ENCODE measurements around the gene ANTXRL.
"Not testable (repeated sequence)": the region's sequence is repeated elsewhere in the genome, so short reads cannot be mapped to it uniquely, and the experiment has no call there.

Gene ANTXRL

GRCh38 chr10:46270963-46271530, 15.8 kb upstream of the ANTXRL start:
- not testable (repeated sequence) for H3K27me3 ChIP-seq (ENCODE audit: control insufficient read depth in 1 of 2, insufficient read depth in 2 of 2, low read length in 2 of 2); H3K4me3 ChIP-seq (ENCODE audit: low read depth in 1 of 2, low read length in 2 of 2); H3K9ac ChIP-seq (ENCODE audit: low read length); H3K36me3 ChIP-seq (ENCODE audit: insufficient read depth, low read length); H3K27ac ChIP-seq (ENCODE audit: low read depth, low read length); H3K9me3 ChIP-seq (ENCODE audit: low read length); H3K4me1 ChIP-seq (ENCODE audit: insufficient read depth, low read length)

GRCh38 chr10:46271795-46272499, 14.8 kb upstream of the ANTXRL start:
- not testable (repeated sequence) for H3K27me3 ChIP-seq (ENCODE audit: control insufficient read depth in 1 of 2, insufficient read depth in 2 of 2, low read length in 2 of 2); H3K36me3 ChIP-seq (ENCODE audit: insufficient read depth, low read length); H3K9ac ChIP-seq (ENCODE audit: low read length); H3K4me1 ChIP-seq (ENCODE audit: insufficient read depth, low read length); H3K4me3 ChIP-seq (ENCODE audit: low read depth in 1 of 2, low read length in 2 of 2); H3K27ac ChIP-seq (ENCODE audit: low read depth, low read length); H3K9me3 ChIP-seq (ENCODE audit: low read length)

GRCh38 chr10:46272863-46273415, 13.9 kb upstream of the ANTXRL start:
- Histone ChIP-seq H3K36me3 (ENCODE audit: insufficient read depth, low read length) (no peaks in the 10 kb centered on the region), H3K4me3 (ENCODE audit: low read depth in 1 of 2, low read length in 2 of 2) (no peak overlapping the region), H3K9ac (ENCODE audit: low read length) (no peak overlapping the region), H3K27me3 (ENCODE audit: control insufficient read depth in 1 of 2, insufficient read depth in 2 of 2, low read length in 2 of 2) (no peaks in the 10 kb centered on the region), H3K27ac (ENCODE audit: low read depth, low read length) (no peak overlapping the region), H3K4me1 (ENCODE audit: insufficient read depth, low read length) (no peaks in the 10 kb centered on the region), H3K9me3 (ENCODE audit: low read length) (no peaks in the 10 kb centered on the region)

GRCh38 chr10:46273506-46274477, 13.0 kb upstream of the ANTXRL start:
- no peaks in the 10 kb centered on the region for H3K9me3 ChIP-seq (ENCODE audit: low read length)
- no peaks in the 10 kb centered on the region for H3K4me1 ChIP-seq (ENCODE audit: insufficient read depth, low read length)
- H3K36me3 ChIP-seq (ENCODE audit: insufficient read depth, low read length) = no peaks in the 10 kb centered on the region
- H3K27ac ChIP-seq (ENCODE audit: low read depth, low read length) = no peak overlapping the region
- H3K4me3 ChIP-seq (ENCODE audit: low read depth in 1 of 2, low read length in 2 of 2) = no peak overlapping the region
- H3K9ac ChIP-seq (ENCODE audit: low read length) = no peak overlapping the region
- no peaks in the 10 kb centered on the region for H3K27me3 ChIP-seq (ENCODE audit: control insufficient read depth in 1 of 2, insufficient read depth in 2 of 2, low read length in 2 of 2)

GRCh38 chr10:46277840-46278239, 9.0 kb upstream of the ANTXRL start:
- Histone ChIP-seq H3K9ac (ENCODE audit: low read length) (no peak overlapping the region), H3K27ac (ENCODE audit: low read depth, low read length) (no peak overlapping the region), H3K4me3 (ENCODE audit: low read depth in 1 of 2, low read length in 2 of 2) (no peak overlapping the region), H3K27me3 (ENCODE audit: control insufficient read depth in 1 of 2, insufficient read depth in 2 of 2, low read length in 2 of 2) (no peaks in the 10 kb centered on the region), H3K36me3 (ENCODE audit: insufficient read depth, low read length) (no peaks in the 10 kb centered on the region), H3K9me3 (ENCODE audit: low read length) (no peaks in the 10 kb centered on the region), H3K4me1 (ENCODE audit: insufficient read depth, low read length) (no peaks in the 10 kb centered on the region)

GRCh38 chr10:46282421-46282831, 4.4 kb upstream of the ANTXRL start:
- not testable (repeated sequence) for H3K27ac ChIP-seq (ENCODE audit: low read depth, low read length); H3K9ac ChIP-seq (ENCODE audit: low read length)
- peak overlapping the region; percentile 44 to 61 for H3K4me3 ChIP-seq (ENCODE audit: low read depth in 1 of 2, low read length in 2 of 2)

GRCh38 chr10:46282842-46283574, 3.8 kb upstream of the ANTXRL start:
- Histone ChIP-seq H3K4me1 (ENCODE audit: insufficient read depth, low read length) (peaks cover 10% of the 10 kb centered on the region), H3K36me3 (ENCODE audit: insufficient read depth, low read length) (no peaks in the 10 kb centered on the region), H3K9ac (ENCODE audit: low read length) (no peak overlapping the region), H3K27ac (ENCODE audit: low read depth, low read length) (no peak overlapping the region), H3K9me3 (ENCODE audit: low read length) (no peaks in the 10 kb centered on the region), H3K27me3 (ENCODE audit: control insufficient read depth in 1 of 2, insufficient read depth in 2 of 2, low read length in 2 of 2) (no peaks in the 10 kb centered on the region), H3K4me3 (ENCODE audit: low read depth in 1 of 2, low read length in 2 of 2) (peak overlapping the region; percentile 44 to 61)

More at GRCh38 chr10:46282421-46282831, 4.4 kb upstream of the ANTXRL start:
- not testable (repeated sequence) for H3K9me3 ChIP-seq (ENCODE audit: low read length); H3K4me1 ChIP-seq (ENCODE audit: insufficient read depth, low read length); H3K27me3 ChIP-seq (ENCODE audit: control insufficient read depth in 1 of 2, insufficient read depth in 2 of 2, low read length in 2 of 2); H3K36me3 ChIP-seq (ENCODE audit: insufficient read depth, low read length)

GRCh38 chr10:46283580-46284285, 3.1 kb upstream of the ANTXRL start:
- Histone ChIP-seq H3K4me3 (ENCODE audit: low read depth in 1 of 2, low read length in 2 of 2) (peak overlapping the region; percentile 77 to 80), H3K27ac (ENCODE audit: low read depth, low read length) (peak overlapping the region; percentile 26), H3K9ac (ENCODE audit: low read length) (peak overlapping the region; percentile 75), H3K36me3 (ENCODE audit: insufficient read depth, low read length) (no peaks in the 10 kb centered on the region), H3K4me1 (ENCODE audit: insufficient read depth, low read length) (peaks cover 10% of the 10 kb centered on the region), H3K9me3 (ENCODE audit: low read length) (no peaks in the 10 kb centered on the region), H3K27me3 (ENCODE audit: control insufficient read depth in 1 of 2, insufficient read depth in 2 of 2, low read length in 2 of 2) (no peaks in the 10 kb centered on the region)

- H3K27me3 ChIP-seq (ENCODE audit: control insufficient read depth in 1 of 2, insufficient read depth in 2 of 2, low read length in 2 of 2) = no peaks in the 10 kb centered on the region
- H3K4me1 ChIP-seq (ENCODE audit: insufficient read depth, low read length) = peaks cover 10% of the 10 kb centered on the region
- peak overlapping the region; percentile 63 for H3K27ac ChIP-seq (ENCODE audit: low read depth, low read length)
- H3K9me3 ChIP-seq (ENCODE audit: low read length) = no peaks in the 10 kb centered on the region
- H3K9ac ChIP-seq (ENCODE audit: low read length) = peak overlapping the region; percentile 75
- peak overlapping the region; percentile 77 to 80 for H3K4me3 ChIP-seq (ENCODE audit: low read depth in 1 of 2, low read length in 2 of 2)
- H3K36me3 ChIP-seq (ENCODE audit: insufficient read depth, low read length) = no peaks in the 10 kb centered on the region
These were observed 2.2 kb upstream of the ANTXRL start for GRCh38 chr10:46284286-46285229.

GRCh38 chr10:46285300-46285699, 1.5 kb upstream of the ANTXRL start:
- Histone ChIP-seq H3K9ac (ENCODE audit: low read length) (peak overlapping the region; percentile 75), H3K27me3 (ENCODE audit: control insufficient read depth in 1 of 2, insufficient read depth in 2 of 2, low read length in 2 of 2) (no peaks in the 10 kb centered on the region), H3K9me3 (ENCODE audit: low read length) (no peaks in the 10 kb centered on the region), H3K27ac (ENCODE audit: low read depth, low read length) (no peak overlapping the region), H3K36me3 (ENCODE audit: insufficient read depth, low read length) (no peaks in the 10 kb centered on the region), H3K4me3 (ENCODE audit: low read depth in 1 of 2, low read length in 2 of 2) (peak overlapping the region; percentile 77 to 80), H3K4me1 (ENCODE audit: insufficient read depth, low read length) (peaks cover 10% of the 10 kb centered on the region)
